Astrocyte (in vitro differentiated cells and primary cell): ENCODE data around the gene LRWD1. TPM values are rescaled to one million over a fixed set of nuclear protein-coding genes. Genes with fewer than 3 reads are reported as not detected.
"Not testable (repeated sequence)": the region's sequence is repeated elsewhere in the genome, so short reads cannot be mapped to it uniquely, and the experiment has no call there.

ENCODE experiments used
- DNase-seq: peaks from one replicate; pipeline ENCODE4 v3.0.0-alpha.2; 2010; ENCODE audit warnings: low read depth
- FAIRE-seq: peaks from 2 replicates; lab custom pipeline; 2011; peaks lifted over from hg19 to GRCh38; lab: Jason Lieb, UNC
- H2AFZ ChIP-seq: 2 replicates; pipeline ENCODE4 v1.6.0; 2012; ENCODE audit warnings: low read depth, low read length, inconsistent platforms
- H3K27ac ChIP-seq: 2 replicates; pipeline ENCODE4 v1.5.1; 2011; ENCODE audit warnings: low read depth, low read length, inconsistent platforms
- H3K27me3 ChIP-seq: 2 replicates; pipeline ENCODE4 v1.6.0; 2011; ENCODE audit warnings: low read length, inconsistent platforms; ENCODE audit not compliant: insufficient read depth
- H3K36me3 ChIP-seq: 2 replicates; pipeline ENCODE4 v1.5.1; 2011; ENCODE audit warnings: low read length, inconsistent platforms; ENCODE audit not compliant: insufficient read depth
- H3K4me1 ChIP-seq: 2 replicates; pipeline ENCODE4 v1.5.1; 2011; ENCODE audit warnings: low read length, inconsistent platforms; ENCODE audit not compliant: insufficient read depth
- H3K4me2 ChIP-seq: 2 replicates; pipeline ENCODE4 v1.6.0; 2012; ENCODE audit warnings: low read length, inconsistent platforms
- H3K4me3 ChIP-seq: 2 replicates; pipeline ENCODE4 v1.5.1; 2011; ENCODE audit warnings: low read depth, mild to moderate bottlenecking, low read length, inconsistent platforms; ENCODE audit not compliant: insufficient read depth
- H3K79me2 ChIP-seq: 2 replicates; pipeline ENCODE4 v1.6.0; 2012; ENCODE audit warnings: mild to moderate bottlenecking, low read length, inconsistent platforms; ENCODE audit not compliant: insufficient read depth
- H3K9ac ChIP-seq: 2 replicates; pipeline ENCODE4 v1.6.0; 2012; ENCODE audit warnings: mild to moderate bottlenecking, low read length, inconsistent platforms
- H3K9me3 ChIP-seq: 2 replicates; pipeline ENCODE4 v1.5.1; 2012; ENCODE audit warnings: low read depth, mild to moderate bottlenecking, low read length, inconsistent platforms; ENCODE audit not compliant: insufficient read depth
- H4K20me1 ChIP-seq: 2 replicates; pipeline ENCODE4 v1.6.0; 2012; ENCODE audit warnings: low read length, inconsistent platforms; ENCODE audit not compliant: insufficient read depth
- H3K27ac Mint-ChIP-seq: one replicate; pipeline ENCODE4 v1.8.0; 2021; ENCODE audit warnings: mild to moderate bottlenecking, mixed read lengths; ENCODE audit not compliant: unreplicated experiment
- H3K27me3 Mint-ChIP-seq: one replicate; pipeline ENCODE4 v1.8.0; 2021; ENCODE audit warnings: low read depth, mixed read lengths; ENCODE audit not compliant: unreplicated experiment
- H3K36me3 Mint-ChIP-seq: one replicate; pipeline ENCODE4 v1.8.0; 2021; ENCODE audit warnings: low read depth, mixed read lengths; ENCODE audit not compliant: unreplicated experiment
- H3K4me1 Mint-ChIP-seq: one replicate; pipeline ENCODE4 v1.8.0; 2021; ENCODE audit warnings: low read depth, mixed read lengths; ENCODE audit not compliant: unreplicated experiment
- H3K4me3 Mint-ChIP-seq: one replicate; pipeline ENCODE4 v1.8.0; 2021; ENCODE audit warnings: mild to moderate bottlenecking, moderate library complexity, mixed read lengths; ENCODE audit not compliant: unreplicated experiment
- H3K9me3 Mint-ChIP-seq: one replicate; pipeline ENCODE4 v1.8.0; 2021; ENCODE audit warnings: mild to moderate bottlenecking, mixed read lengths; ENCODE audit not compliant: unreplicated experiment
- EZH2 ChIP-seq: IDR thresholded peaks from 2 replicates; pipeline ENCODE4 v1.6.1; 2012; ENCODE audit warnings: mild to moderate bottlenecking, low read length, inconsistent platforms; ENCODE audit not compliant: insufficient read depth
- total RNA-seq: library from RNA; stranded (reverse); gene quantifications from 2 replicates; pipeline ENCODE4 v1.2.1, GENCODE V29; 2021
- TF ChIP-seq, protein P1 (sequence below): IDR thresholded peaks from 2 replicates; pipeline ENCODE4 v1.5.1; 2011; ENCODE audit warnings: low read depth, mild to moderate bottlenecking, inconsistent platforms, low read length, moderate library complexity; ENCODE audit not compliant: insufficient read depth

The LRWD1 gene
- total RNA-seq, 1 donor from 2014 or later = 26.2 TPM

DNA sequence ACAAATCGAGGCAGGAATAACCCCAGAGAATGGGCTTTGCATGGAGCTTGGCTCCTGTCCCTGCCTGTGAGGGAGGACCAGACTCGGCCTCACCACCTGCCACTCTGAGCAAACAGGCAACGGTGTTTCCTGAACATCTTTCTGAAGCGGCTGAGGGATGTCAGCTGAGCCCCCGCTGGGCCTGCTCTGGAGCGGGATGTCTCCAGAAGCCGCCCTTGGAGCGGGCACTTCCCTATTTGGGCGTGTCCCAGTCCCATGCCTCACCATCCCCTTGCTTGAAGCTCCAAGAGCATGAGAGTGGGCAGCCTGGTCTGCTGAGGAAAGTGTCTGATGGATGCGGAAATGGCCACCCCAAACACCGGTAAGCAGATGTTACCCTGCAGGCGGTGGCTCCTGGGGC is 10.3 kb upstream of the LRWD1 start:
- Histone ChIP-seq H3K79me2 (no peaks in the 10 kb centered on the region), H4K20me1 (peaks cover 5% of the 10 kb centered on the region), H3K4me3 (no peak overlapping the region), H3K27me3 (no peaks in the 10 kb centered on the region), H3K9me3 (no peaks in the 10 kb centered on the region), H3K4me2 (no peak overlapping the region), H2AFZ (no peak overlapping the region), H3K36me3 (peaks cover 5% of the 10 kb centered on the region), H3K4me1 (peaks cover 12% of the 10 kb centered on the region), H3K27ac (no peak overlapping the region), H3K9ac (no peak overlapping the region)
- Mint-ChIP-seq H3K4me3 (no peak overlapping the region), H3K4me1 (peaks cover 9% of the 10 kb centered on the region), H3K36me3 (peaks cover 4% of the 10 kb centered on the region), H3K27me3 (no peaks in the 10 kb centered on the region), H3K27ac (no peak overlapping the region), H3K9me3 (no peaks in the 10 kb centered on the region)
- FAIRE-seq = no peak
- DNase-seq = no peak
- no peak for TF ChIP-seq EZH2
- TF ChIP-seq, protein P1, sequence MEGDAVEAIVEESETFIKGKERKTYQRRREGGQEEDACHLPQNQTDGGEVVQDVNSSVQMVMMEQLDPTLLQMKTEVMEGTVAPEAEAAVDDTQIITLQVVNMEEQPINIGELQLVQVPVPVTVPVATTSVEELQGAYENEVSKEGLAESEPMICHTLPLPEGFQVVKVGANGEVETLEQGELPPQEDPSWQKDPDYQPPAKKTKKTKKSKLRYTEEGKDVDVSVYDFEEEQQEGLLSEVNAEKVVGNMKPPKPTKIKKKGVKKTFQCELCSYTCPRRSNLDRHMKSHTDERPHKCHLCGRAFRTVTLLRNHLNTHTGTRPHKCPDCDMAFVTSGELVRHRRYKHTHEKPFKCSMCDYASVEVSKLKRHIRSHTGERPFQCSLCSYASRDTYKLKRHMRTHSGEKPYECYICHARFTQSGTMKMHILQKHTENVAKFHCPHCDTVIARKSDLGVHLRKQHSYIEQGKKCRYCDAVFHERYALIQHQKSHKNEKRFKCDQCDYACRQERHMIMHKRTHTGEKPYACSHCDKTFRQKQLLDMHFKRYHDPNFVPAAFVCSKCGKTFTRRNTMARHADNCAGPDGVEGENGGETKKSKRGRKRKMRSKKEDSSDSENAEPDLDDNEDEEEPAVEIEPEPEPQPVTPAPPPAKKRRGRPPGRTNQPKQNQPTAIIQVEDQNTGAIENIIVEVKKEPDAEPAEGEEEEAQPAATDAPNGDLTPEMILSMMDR = no peak

DNA sequence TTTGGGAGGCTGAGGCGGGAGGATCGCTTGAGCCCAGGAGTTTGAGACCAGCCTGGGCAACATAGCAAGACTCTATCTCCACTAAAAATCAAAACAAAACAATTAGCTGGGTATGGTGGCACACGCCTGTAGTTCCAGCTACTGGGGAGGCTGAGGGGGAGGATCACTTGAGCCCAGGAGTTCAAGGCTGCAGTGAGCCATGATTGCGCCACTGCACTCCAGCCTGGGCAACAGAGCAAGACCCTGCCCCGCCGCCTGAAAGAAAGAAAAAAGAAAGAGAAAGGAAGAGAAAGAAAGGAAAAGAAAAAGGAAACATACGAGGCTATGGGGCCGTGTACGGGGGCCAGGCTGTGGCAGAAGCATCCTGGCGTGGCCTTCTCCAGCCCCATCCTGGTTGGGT is 9.9 kb upstream of the LRWD1 start:
- not testable (repeated sequence) for H3K36me3 ChIP-seq, H3K79me2 ChIP-seq, FAIRE-seq, H3K4me1 Mint-ChIP-seq, H3K9me3 Mint-ChIP-seq, H3K9me3 ChIP-seq, H3K27ac Mint-ChIP-seq, H3K4me3 ChIP-seq, H2AFZ ChIP-seq, H3K4me2 ChIP-seq, H3K27me3 Mint-ChIP-seq, H3K9ac ChIP-seq, H4K20me1 ChIP-seq, DNase-seq, H3K4me3 Mint-ChIP-seq, H3K27me3 ChIP-seq, H3K27ac ChIP-seq, H3K36me3 Mint-ChIP-seq
- peaks cover 12% of the 10 kb centered on the region for H3K4me1 ChIP-seq

DNA sequence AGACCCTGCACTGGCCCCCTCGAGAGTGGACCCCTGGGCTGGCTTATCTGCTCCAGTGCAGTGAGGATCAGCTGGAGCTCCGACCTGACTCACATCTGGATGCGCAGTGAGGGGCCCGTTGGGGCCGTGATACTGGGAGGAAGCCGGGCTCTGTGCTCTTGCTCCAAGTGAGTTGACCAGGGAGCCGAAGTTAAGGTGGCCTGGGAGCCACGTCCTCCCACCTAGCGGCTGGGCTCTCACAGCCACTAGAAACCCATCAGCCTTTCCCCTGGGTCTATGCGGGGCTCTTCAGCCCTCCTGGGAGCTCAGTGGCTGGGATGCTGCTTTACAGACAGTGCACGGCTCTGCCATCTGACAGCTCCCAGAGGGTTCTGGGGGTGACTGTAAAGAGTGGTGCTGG is 9.2 kb upstream of the LRWD1 start:
- no peaks in the 10 kb centered on the region for H3K27me3 Mint-ChIP-seq
- FAIRE-seq = no peak
- no peak overlapping the region for H3K27ac ChIP-seq
- H3K79me2 ChIP-seq = peaks cover 2% of the 10 kb centered on the region
- no peak for TF ChIP-seq EZH2
- TF ChIP-seq, protein P1 = no peak
- peaks cover 9% of the 10 kb centered on the region for H4K20me1 ChIP-seq
- H3K27me3 ChIP-seq = no peaks in the 10 kb centered on the region
- H3K9me3 Mint-ChIP-seq = no peaks in the 10 kb centered on the region
- no peak for DNase-seq
- H3K4me2 ChIP-seq = no peak overlapping the region
- peaks cover 4% of the 10 kb centered on the region for H3K36me3 Mint-ChIP-seq
- H3K4me1 Mint-ChIP-seq = peaks cover 9% of the 10 kb centered on the region
- no peak overlapping the region for H3K4me3 Mint-ChIP-seq
- H3K4me3 ChIP-seq = no peak overlapping the region
- H3K27ac Mint-ChIP-seq = no peak overlapping the region
- H2AFZ ChIP-seq = no peak overlapping the region
- H3K9ac ChIP-seq = no peak overlapping the region
- H3K36me3 ChIP-seq = peaks cover 5% of the 10 kb centered on the region
- H3K4me1 ChIP-seq = peaks cover 12% of the 10 kb centered on the region
- H3K9me3 ChIP-seq = no peaks in the 10 kb centered on the region
